Karpas-422 (cell line): ENCODE results near the gene ROCK1. TPM values are rescaled to one million over a fixed set of nuclear protein-coding genes. Genes with fewer than 3 reads are reported as not detected.

ENCODE experiments used
- DNase-seq: peaks from one replicate; pipeline ENCODE4 v3.0.0-alpha.2; 2015
- H2AFZ ChIP-seq: fragments of 200-600 bp; sonication (generic); 2 replicates; pipeline ENCODE4 v1.6.1; 2014; ENCODE audit warnings: antibody characterized with exemption, low read length, mixed read lengths
- H3K27ac ChIP-seq: fragments of 200-600 bp; sonication (generic); 2 replicates; pipeline ENCODE4 v1.5.1; 2014; ENCODE audit warnings: mild to moderate bottlenecking, low read length, moderate library complexity
- H3K27me3 ChIP-seq: fragments of 200-600 bp; sonication (generic); 2 replicates; pipeline ENCODE4 v1.6.1; 2014; ENCODE audit warnings: low read length, mixed read lengths
- H3K36me3 ChIP-seq: fragments of 200-600 bp; sonication (generic); 2 replicates; pipeline ENCODE4 v1.6.1; 2014; ENCODE audit warnings: low read length, mixed read lengths; ENCODE audit not compliant: insufficient read depth
- H3K4me1 ChIP-seq: fragments of 200-600 bp; sonication (generic); 2 replicates; pipeline ENCODE4 v1.6.1; 2014; ENCODE audit warnings: mild to moderate bottlenecking, low read length, mixed read lengths
- H3K4me2 ChIP-seq: fragments of 200-600 bp; sonication (generic); 2 replicates; pipeline ENCODE4 v1.6.1; 2014; ENCODE audit warnings: low read length, low read depth, mild to moderate bottlenecking; ENCODE audit not compliant: poor library complexity, severe bottlenecking
- H3K4me3 ChIP-seq: fragments of 200-600 bp; sonication (generic); 2 replicates; pipeline ENCODE4 v1.5.1; 2014; ENCODE audit warnings: mild to moderate bottlenecking, antibody characterized with exemption, low read length, mixed read lengths
- H3K79me2 ChIP-seq: fragments of 200-600 bp; sonication (generic); 2 replicates; pipeline ENCODE4 v1.6.1; 2014; ENCODE audit warnings: mild to moderate bottlenecking, low read length, mixed read lengths
- H3K9ac ChIP-seq: fragments of 200-600 bp; sonication (generic); 2 replicates; pipeline ENCODE4 v1.6.0; 2014; ENCODE audit warnings: low read length
- H3K9me2 ChIP-seq: fragments of 200-600 bp; sonication (generic), shearing (Covaris generic); replicated peaks from 2 replicates; pipeline ENCODE4 v1.6.0; 2014; ENCODE audit warnings: mild to moderate bottlenecking, low read length, moderate library complexity; ENCODE audit not compliant: insufficient read depth
- H3K9me3 ChIP-seq: fragments of 300-700, 200-600 bp; sonication (generic); 2 replicates; pipeline ENCODE4 v1.6.1; 2014; ENCODE audit warnings: low read length, mixed read lengths
- H4K20me1 ChIP-seq: fragments of 200-600 bp; sonication (generic); 2 replicates; pipeline ENCODE4 v1.6.1; 2014; ENCODE audit warnings: mild to moderate bottlenecking, antibody characterized with exemption, low read length, low read depth; ENCODE audit not compliant: insufficient read depth
- total RNA-seq: library from RNA; depleted of rRNA; stranded (reverse); fragments of >200 nt; shearing (Covaris generic); gene quantifications from 2 replicates; pipeline ENCODE4 v1.2.3, GENCODE V29; 2014; ENCODE audit warnings: low replicate concordance

ROCK1 gene
- total RNA-seq, 1 experiment from 2014 or later = 47.0 TPM

DNA sequence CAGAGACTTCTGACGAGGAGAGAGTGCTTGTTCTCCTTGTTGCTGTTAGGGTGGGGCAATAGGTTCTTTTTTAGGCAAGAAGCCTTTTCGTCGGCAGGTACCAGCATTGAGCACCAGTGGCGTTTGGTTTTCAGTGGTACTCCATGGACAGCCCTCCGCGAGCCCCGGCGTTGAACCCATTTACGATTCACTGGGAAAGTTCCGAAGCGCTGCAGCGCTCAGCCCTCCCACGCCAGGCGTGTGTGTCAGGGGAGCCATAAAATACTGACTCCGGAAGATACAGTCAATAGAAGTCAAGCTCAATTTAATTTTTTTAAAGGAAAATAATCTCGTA, 494 bp upstream of the ROCK1 start:
- H3K79me2 ChIP-seq = peaks cover 44% of the 10 kb centered on the region
- peak overlapping the region; percentile 83 for H3K9ac ChIP-seq
- H3K36me3 ChIP-seq = peaks cover 4% of the 10 kb centered on the region; the same call in 1 of the 2 replicates
- H3K27ac ChIP-seq = no peak overlapping the region
- H3K4me3 ChIP-seq = peak overlapping the region; percentile 92
- no peak for DNase-seq
- H2AFZ ChIP-seq = peak overlapping the region; percentile 99
- H4K20me1 ChIP-seq = peaks cover 32% of the 10 kb centered on the region
- H3K4me2 ChIP-seq = peak overlapping the region; percentile 88
- no peaks in the 10 kb centered on the region for H3K27me3 ChIP-seq
- peaks cover 36% of the 10 kb centered on the region for H3K4me1 ChIP-seq
- H3K9me3 ChIP-seq = no peaks in the 10 kb centered on the region
- H3K9me2 ChIP-seq = no peaks in the 10 kb centered on the region

DNA sequence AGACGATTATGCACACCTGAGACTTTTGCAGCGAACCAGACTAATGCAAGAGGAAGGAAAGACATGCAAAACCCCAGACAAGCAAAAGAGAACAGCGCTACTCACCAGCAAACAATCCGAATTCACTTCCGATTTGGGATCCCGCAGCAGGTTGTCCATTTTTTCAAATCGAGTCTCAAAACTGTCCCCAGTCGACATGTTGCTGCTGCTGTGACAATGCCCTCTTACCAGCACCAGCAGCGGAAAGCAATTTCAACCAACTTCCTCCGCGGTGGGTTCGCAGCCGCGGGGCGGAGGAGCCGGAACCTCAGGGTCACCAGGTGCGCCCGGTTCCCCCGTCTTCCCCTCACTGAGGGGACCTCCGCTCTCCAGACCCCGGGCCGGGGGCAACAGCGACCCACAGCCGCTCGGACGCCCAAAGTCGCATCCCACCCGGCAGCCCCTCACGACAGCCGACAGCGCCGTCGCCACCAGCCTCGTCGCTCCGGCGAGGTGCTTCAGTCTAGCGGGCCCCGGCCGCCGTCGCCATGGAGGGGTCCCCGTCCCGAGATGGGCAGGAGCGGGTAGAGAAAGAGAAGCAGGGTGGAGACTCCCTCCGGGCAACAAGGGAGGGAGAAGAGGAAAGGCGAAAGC, 784 bp downstream of the ROCK1 start:
- peak; percentile 88 for DNase-seq
- peak overlapping the region; percentile 74 for H3K27ac ChIP-seq
- peaks cover 57% of the 10 kb centered on the region for H3K79me2 ChIP-seq
- no peaks in the 10 kb centered on the region for H3K27me3 ChIP-seq
- H3K36me3 ChIP-seq = peaks cover 4% of the 10 kb centered on the region; the same call in 1 of the 2 replicates
- peaks cover 49% of the 10 kb centered on the region for H3K4me1 ChIP-seq
- H3K4me3 ChIP-seq = peak overlapping the region; percentile 76
- H3K9me3 ChIP-seq = no peaks in the 10 kb centered on the region
- H4K20me1 ChIP-seq = peaks cover 44% of the 10 kb centered on the region
- H3K9ac ChIP-seq = peak overlapping the region; percentile 98
- H2AFZ ChIP-seq = peak overlapping the region; percentile 76
- H3K9me2 ChIP-seq = no peaks in the 10 kb centered on the region
- H3K4me2 ChIP-seq = peak overlapping the region; percentile 81

DNA sequence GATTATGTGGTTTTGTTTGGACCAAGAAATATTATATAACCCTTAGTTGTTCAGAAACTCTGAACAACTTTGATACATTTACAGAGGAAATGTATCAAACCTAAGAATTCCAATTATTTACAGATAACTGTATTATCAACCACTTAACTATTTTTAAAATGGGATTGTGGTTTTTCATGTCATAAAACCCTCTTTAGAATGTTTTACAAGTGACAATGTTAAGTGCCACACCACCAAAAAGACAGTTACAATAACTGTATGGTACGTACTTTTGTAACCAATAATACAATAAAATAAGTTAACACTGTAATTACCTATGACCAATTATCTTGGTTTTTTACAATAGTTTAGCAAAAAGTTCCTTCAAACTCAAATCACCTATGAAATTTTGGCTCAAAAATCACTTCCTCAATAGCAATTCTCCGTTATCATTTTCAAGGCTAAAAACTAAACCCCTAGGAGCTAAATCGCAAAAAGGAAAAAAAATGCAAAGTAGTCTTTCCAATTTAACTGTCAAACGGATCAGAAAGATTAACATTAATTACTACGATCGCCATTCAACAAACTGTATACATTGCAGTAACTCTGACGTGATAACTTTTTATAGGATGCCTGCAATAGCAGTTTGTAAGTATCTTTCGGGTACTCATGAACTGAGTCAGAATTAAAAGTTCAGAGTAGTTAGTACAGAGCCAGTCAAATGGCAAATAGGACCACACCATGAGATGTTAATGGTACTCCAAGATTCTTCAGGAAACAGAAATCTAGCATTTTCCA, 1.5 kb downstream of the ROCK1 start:
- H2AFZ ChIP-seq = no peak overlapping the region
- H3K27ac ChIP-seq = peak overlapping the region; percentile 74
- peak overlapping the region; percentile 76 for H3K4me3 ChIP-seq
- H3K36me3 ChIP-seq = peaks cover 4% of the 10 kb centered on the region; the same call in 1 of the 2 replicates
- H3K9me2 ChIP-seq = no peaks in the 10 kb centered on the region
- peak overlapping the region; percentile 81 for H3K4me2 ChIP-seq
- DNase-seq = peak; percentile 63
- H3K79me2 ChIP-seq = peaks cover 64% of the 10 kb centered on the region
- peak overlapping the region; percentile 98 for H3K9ac ChIP-seq
- H3K4me1 ChIP-seq = peaks cover 55% of the 10 kb centered on the region
- H4K20me1 ChIP-seq = peaks cover 51% of the 10 kb centered on the region
- H3K27me3 ChIP-seq = no peaks in the 10 kb centered on the region
- H3K9me3 ChIP-seq = no peaks in the 10 kb centered on the region

DNA sequence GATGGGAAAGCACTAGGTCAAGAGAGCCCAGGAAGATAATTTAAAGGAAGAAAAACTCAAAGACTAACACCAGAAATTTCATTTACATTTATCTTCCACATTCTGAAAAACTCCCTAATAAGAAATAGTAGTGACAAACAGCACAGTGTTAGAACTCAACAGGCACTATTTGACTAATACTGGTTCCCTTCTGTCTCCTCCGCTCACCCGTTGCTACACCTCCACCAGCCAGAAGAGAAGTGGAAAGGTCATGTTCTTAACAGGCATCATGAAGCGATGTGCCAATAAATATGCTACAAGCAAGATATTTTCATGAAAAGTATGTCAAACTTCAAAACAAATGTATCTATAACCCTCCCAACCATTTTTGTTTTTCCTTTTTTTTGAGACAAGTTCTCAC, 5.7 kb downstream of the ROCK1 start:
- Histone ChIP-seq H3K4me2 (peak overlapping the region; percentile 81), H2AFZ (no peak overlapping the region), H3K4me1 (peaks cover 67% of the 10 kb centered on the region), H3K79me2 (peaks cover 99% of the 10 kb centered on the region), H4K20me1 (peaks cover 68% of the 10 kb centered on the region), H3K36me3 (peaks cover 4% of the 10 kb centered on the region; the same call in 1 of the 2 replicates), H3K9ac (no peak overlapping the region), H3K4me3 (peak overlapping the region; percentile 76; the same call in 1 of the 2 replicates), H3K9me3 (no peaks in the 10 kb centered on the region), H3K27ac (no peak overlapping the region), H3K9me2 (no peaks in the 10 kb centered on the region), H3K27me3 (no peaks in the 10 kb centered on the region)
- DNase-seq = no peak

DNA sequence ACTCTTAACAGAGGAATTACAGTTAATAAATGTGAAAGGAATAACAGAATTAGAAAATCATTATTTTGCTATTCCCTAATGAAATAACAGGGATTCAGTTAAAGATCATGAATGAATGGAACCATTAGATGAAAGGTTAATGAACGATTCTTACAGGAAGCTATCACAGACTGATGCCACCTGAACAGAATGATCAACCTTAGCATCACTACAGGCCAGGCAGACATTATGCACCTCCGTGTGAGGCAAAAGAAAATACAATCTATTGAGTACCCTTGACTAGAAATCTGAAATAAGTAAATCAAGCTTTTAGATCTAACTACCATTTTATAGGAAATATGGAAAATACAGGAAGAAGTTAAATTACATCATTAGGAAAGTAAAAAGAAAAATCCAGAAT, 10.4 kb downstream of the ROCK1 start:
- Histone ChIP-seq H3K4me2 (no peak overlapping the region), H3K27ac (no peak overlapping the region), H3K36me3 (no peaks in the 10 kb centered on the region), H3K9me2 (no peaks in the 10 kb centered on the region), H3K27me3 (no peaks in the 10 kb centered on the region), H2AFZ (no peak overlapping the region), H3K9me3 (no peaks in the 10 kb centered on the region), H4K20me1 (peaks cover 27% of the 10 kb centered on the region; the same call in 1 of the 2 replicates), H3K9ac (no peak overlapping the region), H3K79me2 (peaks cover 99% of the 10 kb centered on the region), H3K4me1 (peaks cover 53% of the 10 kb centered on the region), H3K4me3 (no peak overlapping the region)
- DNase-seq = no peak

DNA sequence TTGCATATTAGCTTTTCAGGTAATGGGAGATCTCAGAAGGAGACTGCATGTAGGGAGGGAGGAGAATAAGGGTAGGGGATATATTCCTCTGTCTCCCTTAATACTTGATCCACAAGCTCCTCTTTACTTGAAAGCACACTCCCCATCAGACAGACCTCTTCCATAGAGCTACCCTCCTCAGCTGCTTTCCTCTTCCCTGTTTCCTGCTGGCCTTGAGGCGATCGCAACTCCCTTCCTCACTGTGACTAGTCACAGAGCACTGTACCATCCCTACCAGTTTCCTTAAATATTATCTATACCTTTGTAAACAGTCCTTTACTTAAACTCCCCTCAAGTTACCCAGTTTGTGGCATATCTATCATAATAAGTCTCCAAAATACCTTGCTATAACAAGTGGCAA, 10.9 kb downstream of the ROCK1 start:
- Histone ChIP-seq H3K4me3 (no peak overlapping the region), H3K36me3 (no peaks in the 10 kb centered on the region), H3K4me1 (peaks cover 48% of the 10 kb centered on the region), H3K4me2 (no peak overlapping the region), H2AFZ (no peak overlapping the region), H4K20me1 (peaks cover 22% of the 10 kb centered on the region; the same call in 1 of the 2 replicates), H3K9me3 (no peaks in the 10 kb centered on the region), H3K27ac (no peak overlapping the region), H3K9ac (no peak overlapping the region), H3K9me2 (no peaks in the 10 kb centered on the region), H3K79me2 (peaks cover 99% of the 10 kb centered on the region), H3K27me3 (no peaks in the 10 kb centered on the region)
- DNase-seq = no peak

DNA sequence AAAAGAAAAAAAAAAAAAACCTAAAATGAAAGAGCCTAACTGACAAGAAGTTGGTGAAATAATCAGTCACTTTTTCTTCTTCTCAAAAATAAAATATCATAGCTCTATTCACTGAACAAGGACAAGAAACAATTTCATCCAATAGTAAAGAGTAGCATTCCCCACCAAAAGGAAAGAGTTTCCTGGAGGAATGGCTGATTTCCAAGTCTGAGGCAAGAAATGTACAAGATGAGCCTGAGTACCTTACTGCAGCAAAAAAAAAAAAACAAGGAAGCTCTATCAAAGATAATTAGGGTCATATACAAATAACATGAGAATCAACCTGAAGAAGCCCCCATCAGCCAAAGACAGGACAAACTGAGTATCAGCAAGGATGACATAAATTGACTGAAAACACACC, 11.5 kb downstream of the ROCK1 start:
- peaks cover 99% of the 10 kb centered on the region for H3K79me2 ChIP-seq
- peaks cover 44% of the 10 kb centered on the region for H3K4me1 ChIP-seq
- DNase-seq = no peak
- no peak overlapping the region for H3K4me3 ChIP-seq
- peak overlapping the region; percentile 38 for H3K4me2 ChIP-seq
- H3K9ac ChIP-seq = no peak overlapping the region
- H3K27ac ChIP-seq = 0 out of 2 replicates have a peak overlapping the region, but pooled peaks have one; percentile 6
- no peaks in the 10 kb centered on the region for H3K9me2 ChIP-seq
- H2AFZ ChIP-seq = no peak overlapping the region
- H3K9me3 ChIP-seq = no peaks in the 10 kb centered on the region; the same call in 1 of the 2 replicates
- peaks cover 17% of the 10 kb centered on the region; the same call in 1 of the 2 replicates for H4K20me1 ChIP-seq
- H3K36me3 ChIP-seq = no peaks in the 10 kb centered on the region
- H3K27me3 ChIP-seq = no peaks in the 10 kb centered on the region

DNA sequence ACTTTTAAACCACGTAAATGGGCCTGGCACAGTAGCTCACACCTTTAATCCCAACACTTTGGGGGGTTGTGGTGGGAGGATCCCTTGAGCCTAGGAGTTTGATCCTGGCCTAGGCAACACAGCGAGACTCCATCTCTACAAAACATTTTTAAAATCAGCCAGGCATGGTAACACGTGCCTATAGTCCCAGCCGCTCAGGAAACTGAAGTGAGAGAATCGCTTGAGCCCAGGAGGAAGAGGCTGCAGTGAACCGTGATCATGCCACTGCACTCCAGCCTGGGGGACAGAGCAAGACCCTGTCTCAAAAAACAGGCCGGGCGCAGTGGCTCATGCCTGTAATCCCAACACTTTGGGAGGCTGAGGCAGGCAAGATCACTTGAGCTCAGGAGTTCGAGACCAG, 12.2 kb downstream of the ROCK1 start:
- no peaks in the 10 kb centered on the region for H3K36me3 ChIP-seq
- no peaks in the 10 kb centered on the region for H3K9me2 ChIP-seq
- H3K27ac ChIP-seq = no peak overlapping the region; the same call in 1 of the 2 replicates
- H3K9ac ChIP-seq = no peak overlapping the region
- peaks cover 12% of the 10 kb centered on the region; the same call in 1 of the 2 replicates for H4K20me1 ChIP-seq
- peak; percentile 61 for DNase-seq
- H3K4me1 ChIP-seq = peaks cover 44% of the 10 kb centered on the region
- 0 out of 2 replicates have a peak overlapping the region, but pooled peaks have one; percentile 7 for H3K4me3 ChIP-seq
- no peak overlapping the region for H2AFZ ChIP-seq
- no peaks in the 10 kb centered on the region for H3K27me3 ChIP-seq
- H3K79me2 ChIP-seq = peaks cover 99% of the 10 kb centered on the region
- H3K9me3 ChIP-seq = no peaks in the 10 kb centered on the region; the same call in 1 of the 2 replicates
- H3K4me2 ChIP-seq = peak overlapping the region; percentile 38
